GM18499 (cell line): ENCODE measurements around the gene CBX4.

Experiments
- ATAC-seq: cut with Tn5 transposase; IDR thresholded peaks from one replicate; pipeline ENCODE4 v1.9.1; 2021; ENCODE audit warnings: moderate number of reproducible peaks; ENCODE audit not compliant: insufficient read depth, unreplicated experiment

CBX4 gene

DNA sequence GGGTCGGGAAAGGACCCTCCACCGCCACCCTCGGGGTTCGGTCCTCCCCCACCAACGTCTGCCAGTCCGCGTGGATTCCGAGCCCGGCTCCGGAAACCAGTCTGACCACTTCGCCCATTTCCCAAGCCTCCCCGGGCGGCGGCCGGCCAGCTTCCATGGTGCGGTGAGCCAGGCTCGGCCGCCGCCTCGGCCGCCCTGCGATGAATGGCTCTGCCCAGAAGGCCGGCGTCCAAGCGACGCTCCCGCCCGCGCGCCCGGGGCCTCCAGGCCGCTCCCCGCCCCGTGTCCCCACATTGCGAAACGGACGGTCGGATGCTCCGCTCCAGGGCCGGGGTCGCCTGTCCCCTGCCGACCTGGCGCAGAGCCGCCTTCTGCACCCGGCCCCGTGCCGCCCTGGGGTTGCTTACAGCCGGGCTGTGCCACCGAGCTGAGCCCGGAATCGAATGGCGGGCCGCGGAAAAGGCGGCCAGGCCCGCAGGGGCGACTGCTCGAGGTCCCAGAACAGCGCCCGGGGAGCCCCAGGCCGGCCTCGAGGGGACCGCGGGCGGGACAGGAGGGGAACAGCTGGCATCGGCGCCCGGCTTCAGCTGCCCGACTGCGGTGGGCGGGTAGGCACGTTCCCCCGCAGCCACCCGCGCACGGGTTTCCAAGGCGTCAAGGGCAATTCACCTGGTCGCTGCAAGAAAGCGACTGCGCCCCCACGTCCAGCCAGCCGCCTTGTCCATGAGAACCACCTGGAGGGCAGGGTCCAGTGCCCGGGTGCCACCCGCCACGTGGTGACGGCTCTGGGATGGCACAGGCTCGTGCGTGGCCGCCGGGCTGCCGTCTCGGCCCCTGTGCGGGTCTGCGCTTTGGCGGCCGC, 24.0 kb downstream of the CBX4 start:
- ATAC-seq: no peak

DNA sequence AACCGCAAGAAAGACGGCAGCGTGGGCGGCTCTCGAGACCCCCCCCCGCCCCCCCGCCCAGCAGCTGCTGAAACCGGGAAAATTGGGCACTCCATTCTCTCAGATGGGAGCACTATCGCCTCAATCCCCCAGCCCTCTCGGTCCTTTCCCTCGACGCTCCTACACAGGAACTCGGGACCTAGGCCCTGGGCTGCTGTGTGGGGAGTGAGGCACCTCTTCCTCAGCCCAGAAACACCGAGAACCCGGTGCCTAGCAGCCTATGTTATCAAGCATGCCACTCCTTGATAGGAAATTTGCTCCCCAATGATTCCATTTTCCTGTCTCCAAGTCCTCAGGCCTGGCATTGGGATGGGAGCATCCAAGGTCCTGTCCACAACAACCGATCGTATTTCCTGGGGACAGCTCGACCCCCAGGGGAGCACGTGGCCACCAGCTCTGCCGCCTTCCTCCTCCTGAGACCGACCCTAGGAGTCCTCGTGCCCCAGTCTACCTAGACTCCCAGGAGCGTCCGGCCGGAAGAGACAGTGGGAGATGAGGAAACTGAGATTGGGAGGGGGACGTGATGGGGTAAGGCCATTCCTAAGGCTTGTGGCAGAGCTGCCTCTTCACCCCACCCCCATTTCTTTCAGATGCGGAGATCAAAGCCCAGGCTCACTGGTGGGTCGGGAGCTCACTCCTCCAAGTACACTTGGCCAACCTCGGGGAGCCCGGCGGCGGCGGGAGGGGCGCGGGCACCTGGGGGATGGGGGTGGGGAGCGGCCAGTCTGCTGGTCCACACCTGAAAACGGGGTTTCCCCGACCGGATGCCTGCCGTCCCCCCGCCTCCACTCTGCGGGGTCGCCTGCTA, 24.9 kb downstream of the CBX4 start:
- no peak for ATAC-seq

DNA sequence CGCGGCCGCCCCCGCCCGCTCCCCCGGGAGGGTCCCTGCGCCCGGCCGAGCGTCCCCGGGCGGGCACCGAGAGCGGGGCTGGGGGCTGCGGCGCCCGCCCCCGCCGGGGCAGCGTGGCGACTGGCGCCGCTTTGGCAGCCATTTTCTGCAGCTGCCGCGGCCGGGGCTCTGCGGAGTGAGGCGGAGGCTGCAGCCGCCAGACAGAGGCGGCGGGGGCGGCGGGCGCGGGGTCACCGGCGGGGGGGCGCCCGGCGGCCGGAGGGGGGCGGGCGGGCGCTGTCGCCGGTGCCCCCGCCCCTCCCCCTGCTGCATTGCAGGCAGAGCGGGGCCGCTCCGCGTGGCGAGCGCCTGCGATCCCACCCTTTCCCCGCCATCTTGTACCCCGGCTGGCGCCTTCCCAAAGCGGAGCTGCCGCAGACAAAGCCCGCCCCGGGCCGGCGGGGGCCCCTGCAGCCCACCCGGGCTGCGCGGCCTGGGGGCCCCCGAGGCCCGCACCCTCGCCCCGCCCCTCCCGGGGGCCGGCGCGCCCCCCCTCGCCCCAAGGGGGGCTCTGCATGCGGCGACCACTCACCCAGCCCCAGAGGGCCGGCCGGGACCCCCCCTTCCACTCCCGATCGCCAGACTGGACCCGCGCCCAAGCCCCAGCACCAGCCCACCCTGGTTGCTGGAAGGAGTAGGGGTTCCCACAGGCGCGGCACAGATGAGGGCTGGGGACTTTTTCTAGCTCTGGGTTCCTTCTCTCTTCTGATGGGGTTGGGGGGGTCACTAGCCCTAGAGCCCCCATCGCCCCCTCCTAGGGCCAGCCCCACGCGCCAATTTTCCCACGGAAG, 25.7 kb downstream of the CBX4 start:
- ATAC-seq: no peak

DNA sequence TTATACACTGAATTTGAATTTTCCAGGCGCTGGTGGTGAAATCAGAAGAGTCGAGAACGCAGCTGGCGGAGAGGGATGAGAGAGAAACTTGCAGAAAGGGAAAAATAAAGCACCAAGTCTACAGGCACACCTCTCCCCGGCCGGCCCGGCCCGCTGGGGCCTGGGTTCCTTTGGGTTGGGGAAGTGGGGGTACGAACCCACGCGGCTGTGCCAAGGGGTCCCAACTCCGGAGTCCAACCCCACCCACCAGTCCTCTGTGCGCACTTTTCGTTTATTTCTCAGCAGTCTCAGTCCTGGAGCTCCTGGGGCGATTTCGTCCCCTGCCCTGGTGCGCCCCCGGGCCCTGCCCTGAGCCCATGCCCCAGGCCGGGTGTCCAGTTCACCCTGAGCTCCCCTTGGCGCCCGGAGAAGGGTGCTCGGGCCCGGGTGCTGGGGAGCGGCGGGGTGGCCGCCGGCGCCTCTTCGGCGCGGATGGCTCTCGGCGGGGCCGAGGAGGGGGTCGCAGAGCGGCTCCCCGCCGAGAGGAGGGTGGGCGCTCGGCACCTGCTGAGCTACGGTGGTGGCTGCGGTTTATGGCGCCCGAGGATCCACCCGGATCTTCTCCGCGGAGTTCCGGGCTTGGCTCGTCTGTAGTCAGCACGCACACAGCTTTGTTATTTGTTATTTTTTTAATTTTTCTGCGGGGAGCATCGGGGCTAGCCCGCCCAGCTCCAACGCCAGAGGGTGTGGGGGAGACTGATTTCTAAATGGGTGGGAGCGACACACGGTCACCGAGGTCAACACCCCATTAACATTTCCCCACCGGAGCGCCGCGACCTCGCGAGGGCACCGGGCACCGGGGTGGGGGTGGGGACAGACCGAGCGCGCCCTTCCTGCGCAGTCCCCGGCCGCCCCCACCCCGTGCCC, 26.6 kb downstream of the CBX4 start:
- ATAC-seq: no peak

DNA sequence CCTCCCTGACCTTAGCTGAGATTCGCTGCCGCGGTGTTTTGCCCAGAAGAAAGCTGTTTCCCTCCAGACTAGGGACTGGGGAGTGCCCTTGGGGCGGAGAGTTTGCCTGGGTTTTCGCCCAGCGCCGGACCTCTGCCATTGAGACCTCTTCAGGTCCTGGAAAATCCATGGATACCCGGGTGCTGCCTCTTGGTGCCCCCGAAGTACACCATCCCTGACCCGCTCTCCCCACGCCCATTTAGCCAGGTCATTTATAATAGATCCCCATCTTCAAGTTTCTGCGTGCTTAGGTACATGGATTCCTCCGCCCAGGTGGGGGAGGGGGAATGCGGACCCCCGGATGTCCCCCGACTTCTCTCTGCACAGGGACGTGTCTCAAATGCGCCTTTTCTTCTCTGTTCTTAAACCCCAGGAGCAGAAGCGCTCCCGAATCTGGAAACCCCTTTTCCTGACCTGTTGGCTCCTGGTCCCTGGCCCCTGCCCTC, 27.3 kb downstream of the CBX4 start:
- no peak for ATAC-seq

DNA sequence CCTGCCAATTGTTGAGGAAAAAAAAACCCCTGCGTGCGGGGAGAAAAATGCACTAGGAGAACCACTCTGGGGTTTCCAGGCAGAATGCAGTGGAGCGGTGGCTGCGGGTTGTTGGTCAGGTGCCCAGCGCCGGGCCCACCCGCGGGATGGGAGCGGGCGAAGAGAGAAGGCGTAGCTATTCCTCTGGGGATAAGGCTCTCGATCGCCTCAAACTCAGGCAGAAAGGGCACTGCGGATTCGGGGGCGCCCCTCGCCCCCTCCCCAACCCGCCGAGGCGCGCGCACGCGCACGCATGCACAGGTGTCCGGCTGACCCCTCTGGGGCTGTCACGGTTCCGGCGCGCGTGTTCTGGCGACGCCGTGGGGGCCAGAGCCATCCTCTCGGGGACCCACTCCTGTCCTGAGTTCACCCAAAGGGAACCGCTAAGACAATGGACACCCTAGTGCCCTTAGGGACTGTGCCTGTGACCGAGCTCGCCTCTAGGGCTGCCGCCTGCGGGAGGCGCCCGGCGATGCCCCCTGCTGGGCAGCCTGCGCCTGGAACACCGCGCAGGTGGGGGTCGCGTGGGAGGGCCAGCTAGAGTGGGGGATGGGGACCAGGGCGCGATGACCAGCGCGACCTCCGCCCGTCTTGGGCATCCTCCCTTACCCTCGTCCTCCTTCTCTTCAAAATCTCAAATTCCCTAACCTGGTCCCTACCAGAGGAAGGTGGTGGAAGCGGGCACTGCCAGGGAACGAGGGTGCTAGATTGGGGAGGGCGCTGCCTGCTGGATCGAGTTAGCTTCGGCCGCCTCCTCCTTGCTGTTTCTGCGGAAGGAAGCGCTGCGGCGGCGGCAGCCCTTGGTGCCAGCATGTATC, 28.0 kb downstream of the CBX4 start:
- no peak for ATAC-seq

DNA sequence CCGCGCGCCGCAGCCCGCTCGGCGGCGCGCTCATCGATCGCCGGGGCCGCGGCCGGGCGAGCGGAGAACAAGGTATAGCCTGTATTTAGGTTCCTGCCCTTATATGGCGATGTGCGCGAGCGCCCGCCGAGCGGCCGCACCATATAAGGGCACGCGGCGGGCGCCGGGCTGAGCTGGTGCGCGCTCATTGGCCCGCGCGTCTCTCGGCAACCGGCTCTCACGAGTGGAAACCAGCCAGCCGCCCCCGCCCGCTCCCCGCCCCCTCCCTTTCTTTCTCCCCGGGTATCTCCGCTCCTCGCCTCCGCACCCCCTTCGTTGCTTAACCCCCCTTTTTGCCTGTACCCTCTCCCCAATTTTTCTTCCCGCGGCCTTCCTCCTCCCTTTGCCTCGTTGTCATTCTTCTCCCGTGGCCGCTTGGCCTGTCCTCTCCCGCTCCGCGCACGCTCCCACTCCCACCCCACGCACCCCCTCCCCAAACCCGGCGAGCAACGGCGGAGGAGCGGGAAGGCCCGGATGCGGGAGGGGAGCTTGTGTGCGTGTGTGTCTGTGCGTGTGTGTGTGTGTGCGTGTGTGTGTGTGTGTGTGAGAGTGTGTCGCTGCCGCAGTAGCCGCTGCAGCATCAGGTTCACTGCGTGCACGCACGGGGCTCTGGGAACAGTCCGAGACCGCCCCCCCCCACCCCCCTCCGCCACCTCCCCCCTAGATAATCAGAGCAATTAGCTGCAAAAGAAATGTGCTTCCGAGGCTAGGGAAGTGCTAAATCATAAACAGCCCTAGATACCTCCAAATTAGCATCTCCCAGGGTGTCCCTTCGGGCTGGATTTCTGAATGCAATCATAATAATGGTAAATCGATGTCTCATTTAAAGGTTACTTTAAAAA, 28.9 kb downstream of the CBX4 start:
- no peak for ATAC-seq

DNA sequence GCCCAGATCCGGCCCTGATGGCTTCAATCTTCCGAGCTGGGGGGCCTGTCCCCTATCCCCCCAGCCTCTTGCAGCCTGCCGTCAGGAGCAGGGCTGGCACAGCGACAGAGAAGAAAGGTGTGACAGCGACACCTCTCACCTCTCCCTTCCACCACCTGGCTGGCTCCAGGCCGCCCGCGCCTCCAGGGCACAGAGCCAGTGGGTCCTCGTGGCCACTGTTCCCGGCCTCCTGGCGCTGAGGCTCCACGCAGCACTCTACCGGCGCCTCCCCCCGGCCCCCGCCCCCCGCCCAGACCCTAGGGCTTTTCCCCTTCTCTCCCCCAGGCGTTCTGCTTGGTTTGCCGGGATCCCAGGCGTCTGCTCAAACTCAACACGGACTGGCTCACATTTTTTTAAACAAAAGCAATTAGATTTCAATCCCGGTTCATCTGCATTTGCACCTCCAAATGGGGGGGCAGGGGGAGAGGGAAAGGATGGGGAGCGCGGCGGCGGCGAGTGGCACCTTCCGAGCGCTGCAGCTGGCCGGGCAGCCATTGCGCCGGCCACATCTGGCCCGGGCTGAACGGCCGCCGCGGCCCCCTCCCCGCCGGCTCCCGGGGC, 29.6 kb downstream of the CBX4 start:
- no peak for ATAC-seq

DNA sequence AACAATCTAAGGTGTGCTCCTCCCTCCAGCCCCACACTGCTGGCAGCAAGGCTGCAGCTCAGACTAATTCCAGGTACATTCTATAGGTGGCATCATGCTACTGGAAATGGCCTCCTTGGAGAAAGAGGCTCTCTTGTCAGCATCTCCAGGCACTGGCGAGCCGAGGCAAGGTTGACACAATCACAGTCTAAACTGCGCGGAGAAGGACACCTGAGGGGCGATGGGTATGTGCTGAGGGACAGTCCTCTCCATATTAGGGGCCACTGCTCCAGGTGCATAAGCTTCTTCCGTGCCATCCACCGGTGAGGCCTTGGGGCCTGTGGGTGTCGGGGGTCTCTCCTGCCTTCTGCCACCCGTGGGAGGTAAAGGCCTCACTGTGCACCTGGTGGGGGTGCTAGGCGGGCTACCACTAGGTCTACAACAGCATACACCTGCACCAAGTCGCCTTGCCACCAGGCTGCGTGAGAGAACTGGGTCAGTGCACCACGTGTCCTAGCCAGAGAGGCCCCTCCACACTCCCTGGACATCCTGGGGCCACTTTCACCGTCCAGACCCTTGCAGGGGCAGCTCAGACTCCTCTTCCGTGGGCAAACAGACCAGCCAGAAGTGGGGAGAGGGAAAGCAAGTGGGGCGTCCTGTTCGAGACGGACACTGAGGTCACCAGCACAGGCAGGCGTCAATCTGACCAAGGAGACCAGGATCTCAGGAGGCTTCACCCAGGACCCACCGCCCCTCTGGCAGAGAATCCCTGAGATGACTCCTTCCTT, 30.3 kb downstream of the CBX4 start:
- no peak for ATAC-seq

DNA sequence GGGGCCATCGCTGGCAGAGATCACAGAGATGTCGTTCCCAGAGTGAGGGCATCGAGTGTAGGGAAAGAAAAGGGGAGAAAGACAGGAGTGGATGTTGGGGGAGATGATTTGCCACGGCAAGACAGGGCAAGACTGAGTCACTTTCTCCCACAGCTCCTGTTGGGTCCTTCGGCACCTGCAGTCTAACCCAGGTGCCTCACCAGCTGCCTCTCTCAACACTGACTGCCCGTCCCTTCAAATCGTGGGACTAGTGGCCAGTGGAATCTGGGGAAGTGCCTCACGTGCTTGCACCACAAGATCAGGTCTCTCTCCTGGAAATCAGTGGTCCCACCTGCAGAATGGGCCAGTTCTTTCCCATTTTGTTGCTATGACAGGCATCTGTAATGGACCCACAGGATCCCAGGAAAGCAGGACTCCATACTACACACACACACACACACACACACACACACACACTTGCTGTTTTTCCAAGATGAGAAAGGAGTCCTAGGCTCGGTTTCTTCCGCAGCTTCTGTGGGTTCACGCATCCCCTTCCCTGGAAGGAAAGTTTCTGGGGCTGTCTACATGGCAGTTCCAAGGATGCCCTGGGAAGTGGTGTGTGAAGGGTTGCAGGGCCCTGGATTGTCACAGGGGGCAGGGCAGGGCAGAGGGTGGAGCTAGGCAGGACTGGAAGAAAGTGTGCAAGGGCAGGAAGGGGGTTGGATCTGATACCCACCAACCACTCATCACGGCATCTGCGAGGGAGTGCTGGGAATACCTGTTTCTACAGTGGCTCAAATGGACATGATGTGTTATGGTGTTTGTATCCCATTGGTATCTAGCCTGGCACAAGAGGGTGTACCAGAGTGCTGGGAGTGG, 32.1 kb downstream of the CBX4 start:
- ATAC-seq: no peak

DNA sequence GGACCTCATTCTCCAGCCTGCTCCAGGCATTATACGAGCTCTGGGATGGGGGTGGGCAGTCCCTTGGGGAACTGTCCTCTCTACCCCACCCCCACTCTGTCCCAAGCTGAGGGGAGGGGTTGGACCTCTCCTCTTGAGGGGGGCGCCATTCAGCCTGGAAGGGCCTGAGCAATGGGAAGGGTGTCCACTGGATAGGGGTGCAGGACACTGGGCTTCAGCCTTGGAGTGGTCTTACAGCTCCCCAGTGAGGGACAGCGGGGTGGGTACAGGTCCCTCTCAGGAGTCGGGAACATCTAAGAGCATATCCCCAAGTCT, 32.8 kb downstream of the CBX4 start:
- no peak for ATAC-seq

DNA sequence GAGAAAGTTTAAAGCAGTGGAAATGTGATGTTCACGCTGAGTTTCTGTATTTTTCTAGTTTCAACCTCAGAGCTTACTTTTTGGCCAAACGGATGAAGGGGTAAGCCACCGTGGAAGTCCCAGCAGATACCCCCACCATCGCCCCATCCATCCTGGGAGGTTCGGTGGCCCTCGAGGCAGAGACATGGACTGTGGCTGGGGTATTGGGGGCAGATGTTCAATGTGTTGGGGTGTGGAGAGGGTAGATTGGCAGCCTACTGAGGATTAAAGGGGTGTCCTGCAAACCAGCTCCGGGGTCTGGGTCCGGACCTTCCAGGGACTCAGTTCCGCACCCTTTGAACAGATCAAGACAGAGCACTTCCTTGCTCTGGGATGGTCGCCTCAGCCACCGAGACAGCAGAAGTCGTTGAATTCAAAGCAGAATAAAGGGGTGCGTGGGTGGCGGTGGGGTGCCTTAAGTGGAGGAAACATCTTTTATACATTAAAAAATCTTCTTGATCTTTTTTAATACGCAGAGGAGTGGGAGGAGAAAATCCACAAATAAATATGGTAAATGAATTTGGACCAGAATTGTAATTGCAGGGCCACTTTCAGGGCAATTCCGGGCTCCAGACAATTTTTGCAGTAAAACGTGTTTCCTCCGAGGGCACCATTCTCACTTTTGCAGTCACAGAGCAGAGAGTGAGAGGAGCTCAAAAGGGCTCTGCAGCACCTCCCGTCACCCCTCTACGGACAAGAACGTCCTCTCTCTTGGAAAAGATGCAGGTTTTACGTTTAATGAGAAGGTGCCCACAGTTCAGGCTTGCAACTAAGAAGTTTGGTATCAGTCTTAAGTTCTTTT, 34.2 kb downstream of the CBX4 start:
- no peak for ATAC-seq

DNA sequence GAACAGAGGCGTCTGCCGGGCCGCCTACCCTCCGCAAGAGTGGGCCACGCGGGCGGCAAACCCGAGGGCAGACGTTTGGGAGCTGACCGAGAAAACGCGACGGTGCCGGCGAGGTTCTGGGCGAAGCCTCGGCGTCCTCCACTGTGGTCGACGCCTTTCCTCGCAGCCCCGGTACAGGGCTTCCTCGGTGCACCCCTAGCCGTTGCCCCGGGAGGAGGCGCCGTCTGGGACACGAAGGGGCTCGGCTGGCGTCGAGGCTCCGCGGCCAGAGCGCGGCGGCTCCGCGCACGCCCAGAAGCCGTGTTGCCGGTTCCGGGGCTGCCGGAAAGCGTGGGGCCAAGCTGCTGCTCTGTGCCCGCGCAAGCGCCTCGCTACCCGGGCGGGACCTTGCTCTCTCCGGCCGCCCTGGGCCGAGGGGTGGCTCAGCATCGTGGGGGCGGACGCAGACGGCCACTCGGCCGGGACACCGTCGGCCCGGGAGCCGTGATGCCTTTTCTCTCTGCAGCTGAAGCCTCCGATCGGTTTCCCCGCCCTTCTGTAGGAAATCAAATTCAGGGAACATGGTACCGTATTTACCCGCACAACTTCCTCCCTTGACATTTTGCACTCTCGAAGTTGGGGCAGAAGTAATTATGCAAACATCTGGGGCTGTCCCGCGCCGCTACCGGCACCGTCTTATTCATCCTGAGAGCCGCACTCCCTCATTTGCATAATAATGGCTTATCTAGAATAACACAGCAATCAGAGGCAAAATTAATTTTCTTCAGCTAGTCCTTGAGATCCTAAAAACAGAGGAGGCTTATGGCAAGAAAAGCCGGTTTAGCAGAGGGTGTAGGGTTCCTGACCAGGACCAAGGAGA, 35.0 kb downstream of the CBX4 start:
- no peak for ATAC-seq

DNA sequence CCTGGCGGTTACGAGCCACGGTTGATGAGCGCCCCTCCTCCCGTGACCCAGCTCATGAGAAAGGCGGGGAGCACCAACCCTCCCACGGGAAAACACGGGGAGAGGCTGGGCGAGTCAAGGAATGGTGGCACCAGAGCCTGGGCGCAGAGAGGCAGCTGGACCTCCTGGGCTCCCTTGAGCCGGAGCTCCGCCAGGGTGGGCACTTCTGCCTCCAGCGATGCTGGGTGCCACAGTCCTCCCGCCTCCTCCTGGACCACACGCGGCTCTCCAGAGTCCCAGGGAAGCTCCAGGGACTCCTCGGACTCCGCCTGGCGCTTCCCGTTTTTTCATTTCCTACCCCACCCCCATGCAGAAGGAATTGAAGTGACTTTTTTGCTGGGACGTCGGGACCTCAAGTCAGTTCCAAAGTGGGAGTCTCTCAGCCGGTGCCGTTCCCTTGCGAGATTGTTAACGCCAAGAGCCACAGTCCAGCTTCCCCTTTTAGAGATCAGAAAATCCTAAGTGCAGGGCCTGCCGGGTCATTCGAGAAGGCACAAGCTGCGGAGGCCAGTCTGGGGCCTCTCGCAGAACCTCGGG, 35.7 kb downstream of the CBX4 start:
- no peak for ATAC-seq
